Heart left ventricle (tissue), 13 donors: ENCODE results near the gene KCNG2.

ENCODE experiments used
- CTCF ChIP-seq, 12 donors: fragments of 200-600 bp; sonication (generic) in 4 of 12; IDR thresholded peaks; one replicate each; pipeline versions ENCODE4 v1.5.0 to v1.8.0; 2018 to 2022; ENCODE audit warnings: antibody characterized with exemption in 12 of 12, mild to moderate bottlenecking in 5 of 12
- POLR2A ChIP-seq, 2 donors: fragments of 450-650 bp; IDR thresholded peaks; one replicate each; pipeline ENCODE4 v1.6.1; 2017; ENCODE audit warnings: antibody characterized with exemption in 2 of 2, mild to moderate bottlenecking in 2 of 2, moderate library complexity in 2 of 2
- donor health status: ischemic (EF 13 %, LVEDD 7.1; RV severe dilation, severe dysfunction).
- donor health status: DM: no; HTN: yes; CAD: no.
- donor health status: DM: no; HTN: no; CAD: no.
- donor health status: ischemic (EF 25% LVEDD 6.9; RV normal size, moderate dysfunction).
- donor health status: ischemic (EF 25% LVEDD 5.7; RV mildly dilated, moderate dysfunction).
- donor health status: ischemic (EF 35%, LVEDD 5.7; RV mildly dilated, moderate dysfunction).
- donor health status: nonischemic (EF 11% LVEDD 7.7; RV severe dilation, severe dysfunction).
- donor health status: DM: yes; HTN: yes; CAD: no.
- donor health status: PGD.
- donor health status: ischemic (EF 29% LVEDD 5.4; RV normal size, mild dysfunction).
- donor health status: nonischemic (EF 23%, LVEDD 6.1; RV moderate dilation, normal function).

DNA sequence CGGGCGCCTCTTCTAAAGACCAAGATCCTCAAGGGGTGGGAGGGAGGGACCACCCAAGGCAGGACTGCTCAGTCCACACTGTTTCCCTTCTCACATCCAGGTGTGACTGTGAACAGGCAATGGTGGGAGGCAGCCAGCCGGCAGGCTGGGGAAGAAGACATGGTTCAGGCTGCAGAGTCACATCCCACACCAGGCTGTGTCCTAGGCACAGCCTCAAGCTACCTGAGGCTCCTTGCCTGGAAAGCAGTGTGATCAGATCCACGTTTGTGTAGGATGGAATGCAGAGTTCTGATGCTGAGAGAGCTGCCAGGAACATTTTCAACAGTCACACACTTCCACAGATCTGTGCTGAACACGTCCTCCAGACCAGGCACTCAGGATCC is 137.4 kb downstream of the KCNG2 start:
- no peak for TF ChIP-seq CTCF (IDR thresholded peaks at IDR 0.05)
- no peak for TF ChIP-seq POLR2A (IDR thresholded peaks at IDR 0.05)
